ENCODE data around the gene TNFRSF8. TPM values are rescaled to one million over a fixed set of nuclear protein-coding genes. Genes with fewer than 3 reads are reported as not detected.

TNFRSF8 gene
- total and polyA plus RNA-seq, 9 of the 15 experiments (the other 6 are each of a cell fraction or from before 2014, with no cell fraction given) = 3.5 to 38.4 (median 17.1) TPM

GRCh38 chr1:12057940-12058687, 5.0 kb upstream of the TNFRSF8 start:
- no TSS peak for BruUV-seq (replicated peaks)
- 0 out of 2 replicates have a peak, but pooled peaks cover 3% of the 10 kb centered on the region for H3K9me3 ChIP-seq (replicated peaks; ENCODE audit: control insufficient read depth, insufficient read depth, low read depth, low read length)
- POLR2A ChIA-PET = interaction anchor here (0.6 to 1.0 kb wide), 4 partner anchors 19 to 213 kb away, joined by 3 to 5 read pairs (median 4); no protein-coding TSS in a partner anchor
- WGBS (ENCODE audit: insufficient coverage, low coverage, missing lambda C conversion rate) = 56% methylated on average over 4 of the region's 4 CpGs
- DNase-seq (ENCODE audit: extremely low read depth in 1 of 4, low spot score in 3 of 4) = no peak
- H4K20me1 ChIP-seq (replicated peaks; ENCODE audit: control insufficient read depth, insufficient read depth, low read length) = no peaks in the 10 kb centered on the region
- H3K4me1 ChIP-seq (replicated peaks in 1 of 2; ENCODE audit: control insufficient read depth in 2 of 2, insufficient read depth in 2 of 2, low read length in 2 of 2) = peaks cover 19 to 29% of the 10 kb centered on the region in 2 experiments
- no peaks in the 10 kb centered on the region for H3K27me3 ChIP-seq (ENCODE audit: control insufficient read depth in 2 of 2, insufficient read depth in 2 of 2, low read length in 2 of 2)
- no peak overlapping the region for H3K4me2 ChIP-seq (ENCODE audit: insufficient read depth, low read length)
- H3K27ac ChIP-seq (ENCODE audit: extremely low read depth, low read depth, low read length) = no peak overlapping the region
- no peaks in the 10 kb centered on the region for H3K79me2 ChIP-seq (ENCODE audit: control insufficient read depth, insufficient read depth, low read length)
- H3K9me1 ChIP-seq (ENCODE audit: control insufficient read depth, insufficient read depth, low read length) = no peaks in the 10 kb centered on the region
- peak; percentile 10; the same call in 2 of the 3 replicates for ATAC-seq
- no peaks in the 10 kb centered on the region for H3K36me3 ChIP-seq (ENCODE audit: control insufficient read depth, insufficient read depth, low read length)
- intact Hi-C loops (cut with micrococcal nuclease) (no loop called here), in situ Hi-C loops (cut with MboI) (no loop called here)
- H3K9ac ChIP-seq (ENCODE audit: insufficient read depth in 1 of 2, low read depth in 2 of 2, low read length in 2 of 2) = no peak overlapping the region
- CTCF ChIA-PET (ENCODE audit: low intra/inter-chr PET ratio) = no interaction called here
- no peak overlapping the region for H2AFZ ChIP-seq (ENCODE audit: low read depth, low read length)
- no peak overlapping the region for H3K4me3 ChIP-seq
- no peak for FAIRE-seq
- TF ChIP-seq CREM (IDR thresholded peaks at IDR 0.05; ENCODE audit: low read depth) (no peak), NONO (IDR thresholded peaks at IDR 0.05; ENCODE audit: low read depth in 2 of 2, low read length in 1 of 2) (no peak), MAZ (CRISPR knock-in tag; conservative IDR thresholded peaks at IDR 0.05 in 1 of 2, IDR thresholded peaks at IDR 0.05 in 1 of 2) (no peak), TAF7 (tag; IDR thresholded peaks at IDR 0.05) (no peak), CBX1 (IDR thresholded peaks at IDR 0.05; ENCODE audit: low read depth) (peak; percentile 89; the same call in 1 of the 2 replicates), HDAC2 (IDR thresholded peaks at IDR 0.05) (peak; percentile 73; the same call in 1 of the 2 replicates), RAD51 (IDR thresholded peaks at IDR 0.05; ENCODE audit: borderline replicate concordance, low read depth) (0 out of 2 replicates have a peak, but pooled peaks have one; percentile 37), ADNP (tag; IDR thresholded peaks at IDR 0.05) (peak; percentile 91), NFIX (CRISPR knock-in tag; IDR thresholded peaks at IDR 0.05; ENCODE audit: low read depth) (no peak), NR4A1 (CRISPR knock-in tag; IDR thresholded peaks at IDR 0.05) (no peak), NR4A1 (tag; IDR thresholded peaks at IDR 0.05) (no peak), FIP1L1 (IDR thresholded peaks at IDR 0.05; ENCODE audit: low read depth, low read length, poor library complexity, severe bottlenecking) (no peak), KDM1A (IDR thresholded peaks at IDR 0.05) (peak; percentile 79 to 88), ZNF134 (CRISPR knock-in tag; conservative IDR thresholded peaks at IDR 0.05) (no peak), ZNF76 (CRISPR knock-in tag; IDR thresholded peaks at IDR 0.05; ENCODE audit: borderline replicate concordance) (no peak), SP1 (CRISPR knock-in tag; IDR thresholded peaks at IDR 0.05) (no peak), ZFP36 (IDR thresholded peaks at IDR 0.05; ENCODE audit: low read depth, low read length, partially characterized antibody) (peak; percentile 69), NFXL1 (CRISPR knock-in tag; IDR thresholded peaks at IDR 0.05) (no peak), ARID3A (IDR thresholded peaks at IDR 0.05; ENCODE audit: borderline replicate concordance, low read depth, low read length) (no peak), MAFK (IDR thresholded peaks at IDR 0.05; ENCODE audit: low read length) (peak; percentile 61; the same call in 1 of the 2 replicates), ZNF316 (IDR thresholded peaks at IDR 0.05) (peak; percentile 95)
- TF ChIP-seq, protein P1, sequence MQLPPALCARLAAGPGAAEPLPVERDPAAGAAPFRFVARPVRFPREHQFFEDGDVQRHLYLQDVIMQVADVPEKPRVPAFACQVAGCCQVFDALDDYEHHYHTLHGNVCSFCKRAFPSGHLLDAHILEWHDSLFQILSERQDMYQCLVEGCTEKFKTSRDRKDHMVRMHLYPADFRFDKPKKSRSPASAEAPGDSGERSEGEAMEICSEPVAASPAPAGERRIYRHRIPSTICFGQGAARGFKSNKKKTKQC (CRISPR knock-in tag; IDR thresholded peaks at IDR 0.05) = no peak
